ENCODE measurements around the gene PAX8.

Gene PAX8

DNA sequence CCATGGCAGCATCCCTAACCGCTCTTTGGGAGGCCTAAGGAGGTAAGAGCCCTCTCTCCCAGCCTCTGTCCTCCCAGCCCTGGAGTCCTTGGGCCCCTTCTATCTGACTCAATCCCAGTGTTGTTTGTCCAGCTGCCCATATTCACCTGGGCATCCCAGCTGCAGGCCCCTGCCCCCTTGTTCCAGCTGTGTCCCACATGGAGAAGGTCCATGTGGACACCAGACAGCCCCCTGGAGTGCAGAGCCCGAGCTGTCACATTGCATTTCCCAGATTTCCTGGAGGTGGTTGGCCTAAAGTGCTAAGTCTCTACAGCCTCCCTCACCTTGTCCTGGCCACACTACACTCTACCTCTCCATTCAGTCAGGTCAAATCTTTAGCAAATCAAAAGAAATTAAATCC lies 62.4 kb downstream of the PAX8 start:
- no peak for DNase-seq (ENCODE audit: low read depth)
- H3K4me3 ChIP-seq (ENCODE audit: low read depth, low read length) = no peak overlapping the region
- TF ChIP-seq, protein P1, sequence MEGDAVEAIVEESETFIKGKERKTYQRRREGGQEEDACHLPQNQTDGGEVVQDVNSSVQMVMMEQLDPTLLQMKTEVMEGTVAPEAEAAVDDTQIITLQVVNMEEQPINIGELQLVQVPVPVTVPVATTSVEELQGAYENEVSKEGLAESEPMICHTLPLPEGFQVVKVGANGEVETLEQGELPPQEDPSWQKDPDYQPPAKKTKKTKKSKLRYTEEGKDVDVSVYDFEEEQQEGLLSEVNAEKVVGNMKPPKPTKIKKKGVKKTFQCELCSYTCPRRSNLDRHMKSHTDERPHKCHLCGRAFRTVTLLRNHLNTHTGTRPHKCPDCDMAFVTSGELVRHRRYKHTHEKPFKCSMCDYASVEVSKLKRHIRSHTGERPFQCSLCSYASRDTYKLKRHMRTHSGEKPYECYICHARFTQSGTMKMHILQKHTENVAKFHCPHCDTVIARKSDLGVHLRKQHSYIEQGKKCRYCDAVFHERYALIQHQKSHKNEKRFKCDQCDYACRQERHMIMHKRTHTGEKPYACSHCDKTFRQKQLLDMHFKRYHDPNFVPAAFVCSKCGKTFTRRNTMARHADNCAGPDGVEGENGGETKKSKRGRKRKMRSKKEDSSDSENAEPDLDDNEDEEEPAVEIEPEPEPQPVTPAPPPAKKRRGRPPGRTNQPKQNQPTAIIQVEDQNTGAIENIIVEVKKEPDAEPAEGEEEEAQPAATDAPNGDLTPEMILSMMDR (IDR thresholded peaks at IDR 0.05; ENCODE audit: control insufficient read depth, extremely low read depth, insufficient read depth) = no peak

DNA sequence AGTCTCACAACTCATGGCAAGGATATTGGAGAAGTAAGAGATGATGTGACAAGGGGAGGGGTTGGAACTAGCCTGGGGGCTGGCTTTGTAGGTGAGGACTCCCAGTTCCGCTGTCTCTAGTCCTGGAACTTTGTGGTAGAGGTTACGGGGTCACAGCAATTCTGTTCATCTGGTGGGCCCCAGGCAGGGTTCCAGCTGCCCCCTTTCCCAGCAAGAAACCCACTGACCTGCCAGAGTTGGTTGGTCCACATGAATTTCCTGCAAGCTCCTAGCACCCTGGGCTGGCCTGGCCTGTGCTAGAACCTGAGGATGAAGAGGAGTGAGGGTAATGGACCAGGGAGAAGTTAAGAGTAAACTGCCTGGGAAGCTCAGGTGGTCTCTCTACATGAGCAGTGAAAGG lies 63.7 kb downstream of the PAX8 start:
- TF ChIP-seq, protein P1 (IDR thresholded peaks at IDR 0.05; ENCODE audit: control insufficient read depth, extremely low read depth, insufficient read depth) = no peak
- DNase-seq (ENCODE audit: low read depth) = no peak
- H3K4me3 ChIP-seq (ENCODE audit: low read depth, low read length) = no peak overlapping the region

DNA sequence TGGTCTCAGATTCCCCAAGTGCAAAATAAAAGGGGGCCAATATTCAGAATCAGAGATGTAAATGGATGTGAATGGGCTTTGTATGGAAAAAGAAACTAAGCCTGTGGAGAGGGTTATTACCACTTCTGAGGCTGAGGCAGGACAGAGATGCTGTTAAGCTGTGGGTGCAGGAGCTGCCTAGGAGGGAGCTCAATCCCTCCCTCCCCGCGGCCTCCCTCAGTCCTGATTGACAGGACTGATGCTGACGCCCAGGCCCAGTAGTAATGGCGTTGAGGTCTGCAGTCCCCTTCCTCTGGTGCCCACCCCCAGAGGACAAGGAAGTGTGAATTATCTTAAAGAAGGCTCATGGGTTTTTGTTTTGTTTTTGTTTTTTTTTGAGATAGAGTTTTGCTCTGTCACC lies 64.6 kb downstream of the PAX8 start:
- H3K4me3 ChIP-seq (ENCODE audit: low read depth, low read length) = no peak overlapping the region
- DNase-seq (ENCODE audit: low read depth) = no peak
- TF ChIP-seq, protein P1 (IDR thresholded peaks at IDR 0.05; ENCODE audit: control insufficient read depth, extremely low read depth, insufficient read depth) = no peak

DNA sequence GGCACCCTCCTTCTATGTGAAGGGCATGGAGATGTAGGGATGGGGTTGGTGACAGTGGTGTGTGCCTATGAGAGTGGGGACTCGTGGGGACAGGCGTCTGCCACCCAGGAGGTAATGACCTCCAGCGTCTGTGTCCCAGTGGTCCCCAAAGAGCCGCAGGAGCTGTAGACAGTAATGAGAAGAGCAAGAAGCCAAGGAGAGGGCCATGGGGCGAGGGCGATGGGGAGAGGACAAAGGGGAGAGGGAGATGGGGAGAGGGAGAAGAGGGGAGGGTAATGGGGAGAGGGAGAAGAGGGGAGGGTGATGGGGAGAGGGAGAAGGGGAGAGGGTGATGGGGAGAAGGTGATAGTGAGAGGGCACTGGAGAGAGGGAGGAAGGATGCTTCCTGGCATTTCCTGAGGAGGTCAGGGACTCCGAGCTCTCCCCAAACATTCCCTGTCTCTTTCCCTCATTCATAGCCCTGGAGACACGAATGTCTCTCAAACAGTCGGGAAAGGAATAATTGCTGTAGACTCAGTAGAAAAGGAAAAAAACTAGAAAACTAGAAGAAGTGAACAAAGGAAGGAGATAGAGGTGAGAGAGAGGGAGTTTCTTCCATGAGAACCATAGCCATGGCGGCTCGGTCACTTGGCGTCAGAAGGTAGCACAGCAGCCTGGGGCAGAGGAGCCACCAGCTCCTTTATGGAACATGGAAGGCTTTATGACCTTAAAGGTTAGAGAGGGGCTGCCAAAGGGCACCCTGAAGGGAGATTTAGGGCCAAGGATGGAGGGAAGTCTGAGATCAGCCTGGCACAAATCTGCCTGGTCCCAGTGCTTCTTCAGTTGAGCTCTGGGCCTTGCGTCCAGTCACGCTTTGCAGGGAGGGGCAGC lies 65.4 kb downstream of the PAX8 start:
- TF ChIP-seq, protein P1 (IDR thresholded peaks at IDR 0.05; ENCODE audit: control insufficient read depth, extremely low read depth, insufficient read depth) = no peak
- DNase-seq (ENCODE audit: low read depth) = no peak
- H3K4me3 ChIP-seq (ENCODE audit: low read depth, low read length) = no peak overlapping the region

DNA sequence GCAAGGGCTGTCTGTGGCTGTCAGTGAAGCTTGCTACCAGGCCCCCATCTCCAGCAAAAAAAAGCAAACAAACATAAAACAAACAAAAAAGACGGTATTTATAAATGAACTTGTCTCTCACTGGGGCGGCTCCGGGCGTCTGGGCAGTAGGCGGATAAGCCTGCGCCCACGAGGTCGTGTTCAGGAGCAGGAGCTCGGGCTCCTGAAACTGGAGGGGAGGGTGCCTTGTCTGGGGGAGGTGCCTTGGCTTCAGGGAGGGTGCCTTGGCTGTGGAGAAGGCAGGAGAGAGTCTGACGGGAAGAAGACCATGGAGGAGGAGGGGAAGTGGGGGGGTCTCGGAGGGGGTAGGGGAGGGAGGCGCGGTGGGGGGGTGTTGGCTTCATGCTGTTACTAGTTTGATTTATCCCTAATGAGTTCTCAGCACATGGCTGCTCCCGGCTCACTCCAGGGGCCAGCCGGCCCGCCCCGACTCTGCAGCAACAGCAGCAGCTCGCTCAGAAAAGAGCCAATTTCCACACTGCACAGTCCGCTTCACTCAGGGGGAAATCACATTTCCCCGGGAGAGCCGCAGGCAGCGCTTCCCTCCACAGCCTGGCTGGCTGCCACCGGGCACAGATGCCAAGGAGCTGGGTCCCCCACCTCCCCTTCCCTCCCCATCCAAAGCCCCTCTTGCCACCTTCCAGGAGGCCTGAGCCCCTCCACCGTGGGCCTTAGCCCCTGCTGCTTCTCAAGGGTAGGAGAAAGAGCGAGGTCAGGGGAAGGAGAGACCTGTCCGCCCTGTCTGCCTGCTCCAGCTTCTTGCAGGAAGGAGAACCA lies 66.3 kb downstream of the PAX8 start:
- TF ChIP-seq, protein P1 (IDR thresholded peaks at IDR 0.05; ENCODE audit: control insufficient read depth, extremely low read depth, insufficient read depth) = no peak
- no peak overlapping the region for H3K4me3 ChIP-seq (ENCODE audit: low read depth, low read length)
- DNase-seq (ENCODE audit: low read depth) = no peak

DNA sequence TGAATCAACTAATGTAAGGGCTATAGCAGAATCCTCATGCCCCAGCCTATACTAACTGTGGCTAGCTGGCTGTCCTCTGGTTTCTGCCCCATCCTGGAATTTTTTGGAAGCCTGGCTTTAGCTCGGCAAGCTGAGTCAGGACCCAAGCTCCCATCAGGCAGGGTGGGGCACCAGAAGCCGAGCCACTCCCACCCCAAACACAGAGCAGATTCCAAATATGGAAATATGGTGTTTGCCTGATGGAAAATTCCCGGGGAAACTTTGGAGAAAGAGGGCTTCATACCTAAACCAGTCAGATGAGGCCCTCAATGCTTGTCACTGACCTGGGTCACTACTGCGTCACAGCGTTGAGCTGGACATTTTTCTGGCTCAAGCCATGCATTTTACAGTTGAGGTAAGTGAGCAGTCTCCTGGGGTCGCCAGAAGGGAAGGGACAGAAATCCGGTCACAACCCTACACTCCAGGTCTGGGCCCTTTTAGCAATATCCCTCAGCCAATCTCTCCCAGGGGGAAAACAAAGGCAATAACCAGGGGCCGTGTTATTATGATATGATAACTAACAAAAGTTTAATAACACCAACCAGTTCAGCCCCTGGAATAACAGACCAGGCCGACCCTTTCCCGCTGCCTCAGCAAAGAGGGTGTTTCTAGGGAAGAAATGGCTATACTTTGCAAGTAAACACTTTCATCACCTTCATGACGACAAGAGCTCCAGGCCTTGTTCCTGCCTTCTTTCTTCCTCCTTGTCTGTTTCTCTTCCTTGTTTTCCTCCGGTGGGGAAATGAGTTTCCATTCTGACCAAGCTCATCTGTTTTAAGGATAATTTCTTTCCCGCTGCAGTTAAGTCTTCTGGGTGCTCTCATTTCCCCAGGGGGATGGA lies 67.3 kb downstream of the PAX8 start:
- no peak overlapping the region for H3K4me3 ChIP-seq (ENCODE audit: low read depth, low read length)
- DNase-seq (ENCODE audit: low read depth) = no peak
- TF ChIP-seq, protein P1 (IDR thresholded peaks at IDR 0.05; ENCODE audit: control insufficient read depth, extremely low read depth, insufficient read depth) = no peak

All from LNCaP clone FGC (cell line).